H1 (cell line): ENCODE data around the gene CREB3L4. TPM values are rescaled to one million over a fixed set of nuclear protein-coding genes. Genes with fewer than 3 reads are reported as not detected.

Experiments used
- CTCF ChIA-PET: fragments of 300-600 bp; sonication (Branson Sonifier 250); formaldehyde crosslinking; loops from one replicate; lab custom pipeline; 2021; ENCODE audit not compliant: partially characterized antibody; lab: Charles Lee
- POLR2A ChIA-PET: fragments of 300-600 bp; sonication (Branson Sonifier 250); formaldehyde crosslinking; loops from one replicate; lab custom pipeline; 2021; ENCODE audit warnings: inconsistent platforms; ENCODE audit not compliant: partially characterized antibody; lab: Charles Lee
- DNase-seq, 2 experiments: peaks; one replicate each; pipeline versions ENCODE4 v3.0.0 to v3.0.0-alpha.2; 2010 to 2022; ENCODE audit warnings: low spot score in 2 of 2, low read depth in 1 of 2, mixed read lengths in 1 of 2
- FAIRE-seq: peaks from 2 replicates; lab custom pipeline; 2011; peaks lifted over from hg19 to GRCh38; lab: Jason Lieb, UNC
- H2AFZ ChIP-seq: 2 replicates; pipeline ENCODE4 v1.8.1; 2012; ENCODE audit warnings: low read length, inconsistent platforms
- H2AK5ac ChIP-seq: 2 replicates; pipeline ENCODE4 v1.6.1; 2013; ENCODE audit warnings: low read depth, low read length
- H2BK120ac ChIP-seq: replicated peaks from 2 replicates; pipeline ENCODE3; 2013; ENCODE audit warnings: low read depth, low read length, inconsistent platforms
- H2BK12ac ChIP-seq: 2 replicates; pipeline ENCODE4 v1.6.1; 2013; ENCODE audit warnings: low read depth, low read length
- H2BK15ac ChIP-seq: 2 replicates; pipeline ENCODE4 v1.6.1; 2013; ENCODE audit warnings: low read length
- H2BK20ac ChIP-seq: 2 replicates; pipeline ENCODE4 v1.6.1; 2013; ENCODE audit warnings: low read length
- H2BK5ac ChIP-seq: 2 replicates; pipeline ENCODE4 v1.6.1; 2013; ENCODE audit warnings: low read depth, low read length
- H3K14ac ChIP-seq: 2 replicates; pipeline ENCODE4 v1.6.1; 2013; ENCODE audit warnings: inconsistent platforms; ENCODE audit not compliant: insufficient read length
- H3K18ac ChIP-seq: 2 replicates; pipeline ENCODE4 v1.6.1; 2013; ENCODE audit warnings: low read length; ENCODE audit errors: extremely low read depth
- H3K23ac ChIP-seq: 2 replicates; pipeline ENCODE4 v1.6.1; 2013; ENCODE audit warnings: inconsistent platforms; ENCODE audit not compliant: insufficient read length
- H3K23me2 ChIP-seq: 2 replicates; pipeline ENCODE4 v1.6.1; 2013; ENCODE audit warnings: low read depth, low read length
- H3K27ac ChIP-seq: 2 replicates; pipeline ENCODE4 v1.6.1; 2011; ENCODE audit warnings: low read depth, low read length, inconsistent platforms
- H3K27me3 ChIP-seq, 4 experiments: replicated peaks in 1 of 4; 1 replicate in 1 of 4; 2 replicates in 3 of 4; pipeline versions ENCODE4 v1.6.1 to v1.8.1; 2011 to 2013; ENCODE audit warnings: low read length in 3 of 4, mild to moderate bottlenecking in 3 of 4, inconsistent platforms in 2 of 4, mixed read lengths in 2 of 4, moderate library complexity in 1 of 4; ENCODE audit not compliant: control insufficient read depth in 3 of 4, insufficient read depth in 3 of 4; ENCODE audit errors: extremely low read depth in 1 of 4
- H3K36me3 ChIP-seq, 4 experiments: 2 replicates each; pipeline versions ENCODE4 v1.6.1 to v1.8.1; 2011 to 2013; ENCODE audit warnings: mild to moderate bottlenecking in 4 of 4, low read length in 3 of 4, moderate library complexity in 2 of 4, control low read depth in 1 of 4, inconsistent platforms in 1 of 4; ENCODE audit not compliant: insufficient read depth in 4 of 4, control insufficient read depth in 2 of 4
- H3K4ac ChIP-seq: replicated peaks from 2 replicates; pipeline ENCODE3; 2013; ENCODE audit warnings: low read length, low read depth, mixed read lengths, inconsistent platforms; ENCODE audit not compliant: insufficient read length
- H3K4me1 ChIP-seq, 4 experiments: replicated peaks in 1 of 4; 1 replicate in 1 of 4; 2 replicates in 3 of 4; pipeline versions ENCODE4 v1.6.1 to v1.8.1; 2011 to 2013; ENCODE audit warnings: low read length in 3 of 4, inconsistent platforms in 2 of 4, mixed read lengths in 1 of 4; ENCODE audit not compliant: insufficient read depth in 4 of 4, control insufficient read depth in 3 of 4
- H3K4me2 ChIP-seq, 2 experiments: 2 replicates each; pipeline versions ENCODE4 v1.6.1 to v1.8.1; 2011 to 2013; ENCODE audit warnings: low read depth in 2 of 2, low read length in 2 of 2, control low read depth in 1 of 2, inconsistent platforms in 1 of 2, mild to moderate bottlenecking in 1 of 2; ENCODE audit not compliant: insufficient read depth in 1 of 2
- H3K4me3 ChIP-seq, 4 experiments: fragments of 200-600, 300-600 bp in 1 of 4; sonication (generic), shearing (Covaris generic), sonication (Bioruptor Twin) in 1 of 4; 2 replicates each; pipeline versions ENCODE4 v1.5.1 to v1.8.1; 2011 to 2016; ENCODE audit warnings: low read length in 4 of 4, low read depth in 3 of 4, control low read depth in 2 of 4, inconsistent platforms in 2 of 4, mild to moderate bottlenecking in 2 of 4, mixed read lengths in 1 of 4, moderate library complexity in 1 of 4; ENCODE audit not compliant: insufficient read depth in 2 of 4; ENCODE audit errors: extremely low read depth in 1 of 4
- H3K56ac ChIP-seq: replicated peaks from 2 replicates; pipeline ENCODE3; 2013; ENCODE audit warnings: low read depth, mild to moderate bottlenecking, mixed read lengths, low read length, inconsistent platforms; ENCODE audit not compliant: insufficient read length
- H3K79me1 ChIP-seq: 2 replicates; pipeline ENCODE4 v1.6.1; 2013; ENCODE audit warnings: low read depth, low read length, control low read depth
- H3K79me2 ChIP-seq, 2 experiments: 2 replicates each; pipeline versions ENCODE4 v1.6.1 to v1.8.1; 2012 to 2013; ENCODE audit warnings: low read length in 2 of 2, mild to moderate bottlenecking in 2 of 2, inconsistent platforms in 1 of 2; ENCODE audit not compliant: insufficient read depth in 2 of 2, control insufficient read depth in 1 of 2
- H3K9ac ChIP-seq, 4 experiments: replicated peaks in 1 of 4; 1 replicate in 1 of 4; 2 replicates in 3 of 4; pipeline versions ENCODE4 v1.6.1 to v1.8.1; 2011 to 2013; ENCODE audit warnings: low read depth in 3 of 4, low read length in 3 of 4, control low read depth in 2 of 4, mild to moderate bottlenecking in 2 of 4, moderate library complexity in 2 of 4, inconsistent platforms in 1 of 4; ENCODE audit errors: extremely low read depth in 1 of 4
- H3K9me3 ChIP-seq, 2 experiments: 2 replicates each; pipeline versions ENCODE4 v1.6.1 to v1.8.1; 2012 to 2013; ENCODE audit warnings: mild to moderate bottlenecking in 2 of 2, moderate library complexity in 2 of 2, control low read depth in 1 of 2, inconsistent platforms in 1 of 2, low read depth in 1 of 2, low read length in 1 of 2, mixed read lengths in 1 of 2; ENCODE audit not compliant: insufficient read depth in 2 of 2
- H4K20me1 ChIP-seq, 2 experiments: replicated peaks in 1 of 2; 2 replicates each; pipeline versions ENCODE3 to v1.8.1; 2011 to 2013; ENCODE audit warnings: inconsistent platforms in 2 of 2, low read length in 2 of 2, mild to moderate bottlenecking in 1 of 2; ENCODE audit not compliant: insufficient read depth in 2 of 2, control insufficient read depth in 1 of 2
- H4K5ac ChIP-seq: 2 replicates; pipeline ENCODE4 v1.6.1; 2013; ENCODE audit warnings: low read length, low read depth, mixed read lengths, inconsistent platforms; ENCODE audit not compliant: insufficient read length
- H4K8ac ChIP-seq: 2 replicates; pipeline ENCODE4 v1.8.0; 2013; ENCODE audit warnings: mild to moderate bottlenecking, moderate library complexity, low read length, inconsistent platforms; ENCODE audit not compliant: insufficient read depth; ENCODE audit errors: extremely low read depth
- H4K91ac ChIP-seq: replicated peaks from 2 replicates; pipeline ENCODE3; 2013; ENCODE audit warnings: low read length, mixed read lengths, inconsistent platforms; ENCODE audit not compliant: insufficient read length
- CEBPB ChIP-seq: IDR thresholded peaks from 2 replicates; pipeline ENCODE4 v1.6.1; 2012; ENCODE audit warnings: low read depth, low read length
- CHD1 ChIP-seq: IDR thresholded peaks from 2 replicates; pipeline ENCODE4 v1.6.1; 2012; ENCODE audit warnings: low read depth, low read length, improper control_type of control experiment
- CREB1 ChIP-seq: IDR thresholded peaks from 2 replicates; pipeline ENCODE4 v1.6.1; 2012; ENCODE audit warnings: inconsistent platforms
- EP300 ChIP-seq, 2 experiments: IDR thresholded peaks; 1 replicate in 1 of 2; 2 replicates in 1 of 2; pipeline ENCODE4 v1.6.1; 2011 to 2012; ENCODE audit warnings: low read depth in 2 of 2, low read length in 2 of 2, mild to moderate bottlenecking in 2 of 2, borderline replicate concordance in 1 of 2, inconsistent platforms in 1 of 2, moderate library complexity in 1 of 2
- GTF2F1 ChIP-seq: IDR thresholded peaks from 2 replicates; pipeline ENCODE4 v1.6.1; 2012; ENCODE audit warnings: low read depth, low read length, improper control_type of control experiment, borderline replicate concordance
- KDM4A ChIP-seq: IDR thresholded peaks from one replicate; pipeline ENCODE4 v1.7.1; 2012; ENCODE audit warnings: low read depth, mild to moderate bottlenecking, moderate library complexity, low read length, inconsistent platforms; ENCODE audit not compliant: severe bottlenecking
- RFX5 ChIP-seq: IDR thresholded peaks from 2 replicates; pipeline ENCODE4 v1.6.1; 2011; ENCODE audit warnings: low read depth, low read length, improper control_type of control experiment, borderline replicate concordance
- SIX5 ChIP-seq: IDR thresholded peaks from 2 replicates; pipeline ENCODE4 v1.6.1; 2011; ENCODE audit warnings: mild to moderate bottlenecking, low read depth, low read length
- TAF1 ChIP-seq: IDR thresholded peaks from 2 replicates; pipeline ENCODE4 v1.6.1; 2011; ENCODE audit warnings: mild to moderate bottlenecking, low read depth, low read length
- YY1 ChIP-seq: IDR thresholded peaks from 2 replicates; pipeline ENCODE4 v1.6.1; 2011; ENCODE audit warnings: low read depth, mild to moderate bottlenecking, low read length
- ZNF274 ChIP-seq: IDR thresholded peaks from 2 replicates; pipeline ENCODE4 v1.7.0; 2012; ENCODE audit warnings: low read length, borderline replicate concordance; ENCODE audit errors: extremely low read depth
- WGBS, 2 experiments: shearing (Covaris generic) in 1 of 2; methylation state at CpG; one replicate each; pipeline versions ENCODE4 v1.1.6 to v1.1.7; 2013 to 2015; ENCODE audit warnings: low lambda C conversion rate in 2 of 2, mixed read lengths in 2 of 2, inconsistent platforms in 1 of 2, low coverage in 1 of 2, missing lambda C conversion rate in 1 of 2; ENCODE audit not compliant: insufficient replicate concordance in 2 of 2, insufficient coverage in 1 of 2, insufficient read length in 1 of 2; ENCODE audit errors: extremely low coverage in 1 of 2, missing lambda C conversion rate in 1 of 2; 5-methylcytosine and 5-hydroxymethylcytosine counted together
- polyA plus RNA-seq, 7 experiments: library from polyadenylated mRNA; depleted of rRNA in 3 of 7; stranded (reverse) in 5 of 7; unstranded in 2 of 7; fragments of >200 nt in 5 of 7; fragments of 200-250 nt in 2 of 7; gene quantifications; 1 replicate in 5 of 7; 2 replicates in 1 of 7; 4 replicates in 1 of 7; pipeline versions ENCODE4 v1.2.1 to v1.2.3, GENCODE V29; 2011 to 2013; ENCODE audit warnings: missing spikeins in 2 of 7, mixed read lengths in 2 of 7
- total RNA-seq: library from RNA; stranded (reverse); fragmentation: NEBNext Ultra II Directional; extraction: Animal tissue kit (Norgen Biotek cat#: 25700); gene quantifications from 2 replicates; pipeline ENCODE4 v1.2.1, GENCODE V29; 2021
- TF ChIP-seq, protein P1 (sequence below): IDR thresholded peaks from 2 replicates; pipeline ENCODE4 v1.6.1; 2011; ENCODE audit warnings: low read depth, mild to moderate bottlenecking, low read length; ENCODE audit not compliant: insufficient read depth
- TF ChIP-seq, protein P2 (sequence below): IDR thresholded peaks from 2 replicates; pipeline ENCODE4 v1.6.1; 2012; ENCODE audit warnings: low read length, inconsistent platforms

The CREB3L4 gene
- total and polyA plus RNA-seq, 2 of the 8 experiments (the other 6 are each of a cell fraction or from before 2014, with no cell fraction given), result 34.4 to 54.0 TPM

DNA sequence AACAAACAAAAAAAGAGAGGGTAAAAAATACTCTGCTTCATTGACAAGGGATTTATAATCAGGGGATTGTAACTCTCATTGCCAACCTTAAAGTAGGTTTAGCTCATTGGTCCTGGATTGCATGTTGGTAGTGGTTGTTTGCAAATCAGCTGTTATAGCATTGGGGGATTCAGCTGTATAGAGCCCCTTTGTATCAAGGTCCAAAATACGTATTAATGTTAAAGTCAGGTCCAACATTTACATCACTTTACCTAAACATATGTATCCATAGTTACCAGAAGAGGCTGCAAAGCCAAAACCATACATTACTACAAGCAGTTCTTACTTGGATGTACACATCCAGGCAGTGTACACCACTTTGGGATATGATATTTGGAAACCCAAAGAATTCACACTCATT, 52.2 kb downstream of the CREB3L4 start:
- Histone ChIP-seq H2BK120ac (no peak overlapping the region), H4K91ac (no peak overlapping the region), H3K4me1 (no peaks in the 10 kb centered on the region), H3K4me3 (no peak overlapping the region), H2BK12ac (no peak overlapping the region), H3K4me2 (no peak overlapping the region), H4K8ac (no peak overlapping the region), H2BK15ac (no peak overlapping the region), H4K5ac (no peak overlapping the region), H3K14ac (no peak overlapping the region), H3K9ac (no peak overlapping the region), H3K23me2 (no peaks in the 10 kb centered on the region), H3K18ac (no peak overlapping the region), H3K23ac (no peak overlapping the region), H2AFZ (no peak overlapping the region), H3K36me3 (no peaks in the 10 kb centered on the region), H3K27me3 (no peaks in the 10 kb centered on the region), H3K4ac (no peak overlapping the region), H3K79me1 (no peaks in the 10 kb centered on the region), H2BK20ac (no peak overlapping the region), H4K20me1 (no peaks in the 10 kb centered on the region), H3K27ac (no peak overlapping the region), H2AK5ac (no peak overlapping the region), H3K79me2 (no peaks in the 10 kb centered on the region), H2BK5ac (no peak overlapping the region), H3K9me3 (no peaks in the 10 kb centered on the region), H3K56ac (no peak overlapping the region)
- no peak for FAIRE-seq
- CTCF ChIA-PET, result no interaction called here
- 83% methylated on average over 1 of the region's 1 CpG; no CpG with 5 or more reads in 1 of the 2 experiments for WGBS, 2 experiments
- DNase-seq, result no peak
- POLR2A ChIA-PET, result interaction anchor here (1.3 to 5.3 kb wide), 2 partner anchors 9 to 30 kb away, joined by 3 to 40 read pairs; partner anchors contain the start of gene RPS27
- TF ChIP-seq CREB1 (no peak), EP300 (IDR thresholded peaks at IDR 0.05; ENCODE audit: borderline replicate concordance in 1 of 2, low read depth in 2 of 2, low read length in 2 of 2) (no peak), ZNF274 (no peak), CHD1 (no peak), YY1 (no peak), GTF2F1 (no peak), SIX5 (no peak), KDM4A (no peak), TAF1 (no peak), CEBPB (no peak), RFX5 (no peak)
- TF ChIP-seq, protein P1, sequence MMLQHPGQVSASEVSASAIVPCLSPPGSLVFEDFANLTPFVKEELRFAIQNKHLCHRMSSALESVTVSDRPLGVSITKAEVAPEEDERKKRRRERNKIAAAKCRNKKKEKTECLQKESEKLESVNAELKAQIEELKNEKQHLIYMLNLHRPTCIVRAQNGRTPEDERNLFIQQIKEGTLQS, result no peak
- TF ChIP-seq, protein P2, sequence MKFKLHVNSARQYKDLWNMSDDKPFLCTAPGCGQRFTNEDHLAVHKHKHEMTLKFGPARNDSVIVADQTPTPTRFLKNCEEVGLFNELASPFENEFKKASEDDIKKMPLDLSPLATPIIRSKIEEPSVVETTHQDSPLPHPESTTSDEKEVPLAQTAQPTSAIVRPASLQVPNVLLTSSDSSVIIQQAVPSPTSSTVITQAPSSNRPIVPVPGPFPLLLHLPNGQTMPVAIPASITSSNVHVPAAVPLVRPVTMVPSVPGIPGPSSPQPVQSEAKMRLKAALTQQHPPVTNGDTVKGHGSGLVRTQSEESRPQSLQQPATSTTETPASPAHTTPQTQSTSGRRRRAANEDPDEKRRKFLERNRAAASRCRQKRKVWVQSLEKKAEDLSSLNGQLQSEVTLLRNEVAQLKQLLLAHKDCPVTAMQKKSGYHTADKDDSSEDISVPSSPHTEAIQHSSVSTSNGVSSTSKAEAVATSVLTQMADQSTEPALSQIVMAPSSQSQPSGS, result no peak
